HL-60 (cell line): ENCODE data around the gene PHKA2.

Source experiments
- DNase-seq, 2 experiments: peaks; one replicate each; pipeline ENCODE4 v3.0.0-alpha.2; 2010 to 2020; ENCODE audit warnings: low read depth in 1 of 2, low spot score in 1 of 2
- H3K27ac ChIP-seq: fragments of 250-450 bp; sonication (Bioruptor Pico); replicated peaks from 2 replicates; pipeline ENCODE4 v1.5.1; 2020; ENCODE audit warnings: mild to moderate bottlenecking, moderate library complexity
- H3K27me3 ChIP-seq: fragments of 250-450 bp; sonication (Bioruptor Pico); 2 replicates; pipeline ENCODE4 v1.5.1; 2021; ENCODE audit warnings: mild to moderate bottlenecking, moderate library complexity; ENCODE audit not compliant: insufficient read depth, poor library complexity, severe bottlenecking
- H3K4me3 ChIP-seq: replicated peaks from 2 replicates; pipeline ENCODE4 v1.5.1; 2011; ENCODE audit warnings: mild to moderate bottlenecking, control low read depth, low read length; ENCODE audit not compliant: insufficient read depth
- GABPA ChIP-seq: IDR thresholded peaks from 2 replicates; pipeline ENCODE4 v1.6.1; 2012; ENCODE audit warnings: low read depth
- POLR2AphosphoS5 ChIP-seq: IDR thresholded peaks from 2 replicates; pipeline ENCODE4 v1.6.1; 2012; ENCODE audit warnings: low read depth
- REST ChIP-seq: IDR thresholded peaks from 2 replicates; pipeline ENCODE4 v1.6.1; 2012; ENCODE audit warnings: low read depth; ENCODE audit not compliant: insufficient replicate concordance
- SPI1 ChIP-seq: IDR thresholded peaks from 2 replicates; pipeline ENCODE4 v1.6.1; 2012; ENCODE audit warnings: low read depth, mild to moderate bottlenecking, borderline replicate concordance
- TF ChIP-seq, protein P1 (sequence below): IDR thresholded peaks from one replicate; pipeline ENCODE4 v1.5.1; 2011; ENCODE audit warnings: low read length, control low read depth, inconsistent platforms; ENCODE audit not compliant: insufficient read depth

PHKA2 gene

GRCh38 chrX:18895189-18895951, 88.5 kb downstream of the PHKA2 start:
- H3K4me3 ChIP-seq, result no peak overlapping the region
- no peak for DNase-seq
- H3K27ac ChIP-seq, result no peak overlapping the region
- no peaks in the 10 kb centered on the region for H3K27me3 ChIP-seq
- TF ChIP-seq POLR2AphosphoS5, result no peak
- no peak for TF ChIP-seq SPI1
- TF ChIP-seq, protein P1, sequence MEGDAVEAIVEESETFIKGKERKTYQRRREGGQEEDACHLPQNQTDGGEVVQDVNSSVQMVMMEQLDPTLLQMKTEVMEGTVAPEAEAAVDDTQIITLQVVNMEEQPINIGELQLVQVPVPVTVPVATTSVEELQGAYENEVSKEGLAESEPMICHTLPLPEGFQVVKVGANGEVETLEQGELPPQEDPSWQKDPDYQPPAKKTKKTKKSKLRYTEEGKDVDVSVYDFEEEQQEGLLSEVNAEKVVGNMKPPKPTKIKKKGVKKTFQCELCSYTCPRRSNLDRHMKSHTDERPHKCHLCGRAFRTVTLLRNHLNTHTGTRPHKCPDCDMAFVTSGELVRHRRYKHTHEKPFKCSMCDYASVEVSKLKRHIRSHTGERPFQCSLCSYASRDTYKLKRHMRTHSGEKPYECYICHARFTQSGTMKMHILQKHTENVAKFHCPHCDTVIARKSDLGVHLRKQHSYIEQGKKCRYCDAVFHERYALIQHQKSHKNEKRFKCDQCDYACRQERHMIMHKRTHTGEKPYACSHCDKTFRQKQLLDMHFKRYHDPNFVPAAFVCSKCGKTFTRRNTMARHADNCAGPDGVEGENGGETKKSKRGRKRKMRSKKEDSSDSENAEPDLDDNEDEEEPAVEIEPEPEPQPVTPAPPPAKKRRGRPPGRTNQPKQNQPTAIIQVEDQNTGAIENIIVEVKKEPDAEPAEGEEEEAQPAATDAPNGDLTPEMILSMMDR, result no peak
- TF ChIP-seq GABPA, result no peak
- TF ChIP-seq REST, result no peak

DNA sequence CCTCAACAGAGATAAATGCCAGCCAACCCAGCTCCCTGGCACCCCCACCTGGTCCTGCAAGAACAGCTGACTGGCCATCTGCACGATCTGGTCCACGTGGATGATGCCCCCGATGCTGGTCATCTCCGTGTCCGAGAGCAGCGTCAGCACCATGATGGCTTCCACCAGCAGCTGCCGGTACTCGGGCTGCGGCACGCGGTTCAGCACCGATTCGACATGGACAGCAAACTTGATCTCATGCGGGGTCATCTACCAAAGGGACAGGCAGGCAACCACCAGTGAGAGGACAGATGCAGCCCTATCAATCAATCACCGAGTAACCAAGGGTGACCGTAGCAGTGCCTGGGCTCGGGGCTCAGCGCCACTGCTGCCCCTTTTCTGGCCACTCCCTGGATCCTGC, 89.8 kb downstream of the PHKA2 start:
- DNase-seq, result no peak
- Histone ChIP-seq H3K4me3 (no peak overlapping the region), H3K27ac (no peak overlapping the region), H3K27me3 (no peaks in the 10 kb centered on the region)
- TF ChIP-seq, protein P1, result no peak
- TF ChIP-seq REST, result peak; percentile 73

- H3K4me3 ChIP-seq, result no peak overlapping the region
- H3K27ac ChIP-seq, result no peak overlapping the region
- H3K27me3 ChIP-seq, result no peaks in the 10 kb centered on the region
- no peak for DNase-seq
- TF ChIP-seq POLR2AphosphoS5 (no peak), SPI1 (no peak), GABPA (no peak), REST (no peak)
- TF ChIP-seq, protein P1, result no peak
Measured at GRCh38 chrX:18893536-18893935, 90.4 kb downstream of the PHKA2 start.
